ENCODE measurements around the gene ZC3HAV1.

Gene ZC3HAV1

GRCh38 chr7:139043823-139044812 lies 65.4 kb downstream of the ZC3HAV1 start:
- DNase-seq (ENCODE audit: insufficient read length, low spot score) (no peak), FAIRE-seq (no peak)
- TF ChIP-seq, protein P1, sequence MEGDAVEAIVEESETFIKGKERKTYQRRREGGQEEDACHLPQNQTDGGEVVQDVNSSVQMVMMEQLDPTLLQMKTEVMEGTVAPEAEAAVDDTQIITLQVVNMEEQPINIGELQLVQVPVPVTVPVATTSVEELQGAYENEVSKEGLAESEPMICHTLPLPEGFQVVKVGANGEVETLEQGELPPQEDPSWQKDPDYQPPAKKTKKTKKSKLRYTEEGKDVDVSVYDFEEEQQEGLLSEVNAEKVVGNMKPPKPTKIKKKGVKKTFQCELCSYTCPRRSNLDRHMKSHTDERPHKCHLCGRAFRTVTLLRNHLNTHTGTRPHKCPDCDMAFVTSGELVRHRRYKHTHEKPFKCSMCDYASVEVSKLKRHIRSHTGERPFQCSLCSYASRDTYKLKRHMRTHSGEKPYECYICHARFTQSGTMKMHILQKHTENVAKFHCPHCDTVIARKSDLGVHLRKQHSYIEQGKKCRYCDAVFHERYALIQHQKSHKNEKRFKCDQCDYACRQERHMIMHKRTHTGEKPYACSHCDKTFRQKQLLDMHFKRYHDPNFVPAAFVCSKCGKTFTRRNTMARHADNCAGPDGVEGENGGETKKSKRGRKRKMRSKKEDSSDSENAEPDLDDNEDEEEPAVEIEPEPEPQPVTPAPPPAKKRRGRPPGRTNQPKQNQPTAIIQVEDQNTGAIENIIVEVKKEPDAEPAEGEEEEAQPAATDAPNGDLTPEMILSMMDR (IDR thresholded peaks at IDR 0.05; ENCODE audit: insufficient read depth, missing control alignments), result no peak

DNA sequence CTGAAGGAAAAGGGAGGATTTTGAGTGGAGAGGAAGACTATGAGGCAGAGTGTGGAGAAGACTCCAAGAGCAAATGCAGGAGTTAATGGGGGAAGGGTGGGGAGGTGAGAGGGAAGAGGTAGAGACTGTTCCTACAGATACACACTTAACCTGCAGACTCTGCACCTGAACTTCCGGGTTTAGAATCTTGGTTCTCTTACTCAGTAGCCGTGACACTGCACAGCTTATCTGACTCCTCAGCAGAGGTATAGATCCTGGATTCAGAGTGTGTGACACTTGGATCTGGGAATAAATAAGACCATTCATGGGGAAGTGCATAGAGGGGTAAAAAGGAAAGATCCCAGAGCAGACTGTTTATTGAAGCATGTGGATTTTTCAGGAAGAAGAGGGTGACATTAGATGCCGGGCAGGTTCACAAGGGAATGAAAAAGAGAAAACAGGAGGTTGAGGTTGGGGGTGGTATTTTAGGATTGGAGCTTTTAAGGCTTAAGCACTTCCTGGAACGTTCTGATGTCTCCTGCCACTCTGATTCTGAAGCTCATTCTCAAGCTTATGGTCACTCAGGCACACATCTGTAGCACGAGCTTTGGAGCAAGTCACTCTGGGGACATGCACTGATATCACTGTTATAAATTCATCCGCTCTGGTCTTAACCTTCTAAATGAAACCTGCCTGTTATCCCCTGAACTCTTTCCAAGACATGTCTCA lies 68.0 kb downstream of the ZC3HAV1 start:
- DNase-seq (ENCODE audit: insufficient read length, low spot score), result no peak
- no peak for FAIRE-seq
- TF ChIP-seq, protein P1 (IDR thresholded peaks at IDR 0.05; ENCODE audit: insufficient read depth, missing control alignments), result no peak

DNA sequence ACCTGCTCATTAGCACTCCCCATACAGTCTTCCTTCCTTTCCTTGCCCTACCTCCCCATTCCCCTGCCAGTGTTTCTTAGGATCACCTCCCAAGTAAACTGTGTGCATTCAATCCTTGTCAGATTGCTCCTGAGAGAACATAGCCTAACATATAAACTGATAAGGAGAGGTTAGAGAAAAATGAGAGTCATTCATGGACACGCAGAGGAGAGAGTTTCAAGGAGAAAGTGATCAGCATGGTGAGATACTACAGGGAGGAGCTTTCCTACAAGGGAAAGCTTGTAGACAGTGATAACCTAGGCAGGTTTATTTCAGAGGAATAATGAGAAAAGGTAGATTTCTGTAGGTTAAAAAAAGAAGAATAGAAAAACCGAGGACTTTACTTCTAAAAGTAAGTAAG lies 70.8 kb downstream of the ZC3HAV1 start:
- no peak for DNase-seq (ENCODE audit: insufficient read length, low spot score)
- no peak for FAIRE-seq

GRCh38 chr7:139036901-139037300 lies 72.6 kb downstream of the ZC3HAV1 start:
- TF ChIP-seq, protein P1 (IDR thresholded peaks at IDR 0.05; ENCODE audit: insufficient read depth, missing control alignments), result no peak
- FAIRE-seq, result no peak
- no peak for DNase-seq (ENCODE audit: insufficient read length, low spot score)

More for the DNA sequence above, 70.8 kb downstream of the ZC3HAV1 start:
- TF ChIP-seq, protein P1 (IDR thresholded peaks at IDR 0.05; ENCODE audit: insufficient read depth, missing control alignments), result no peak

- FAIRE-seq (no peak), DNase-seq (ENCODE audit: insufficient read length, low spot score) (peak; percentile 76)
- TF ChIP-seq, protein P1 (IDR thresholded peaks at IDR 0.05; ENCODE audit: insufficient read depth, missing control alignments), result no peak
These were observed 73.8 kb downstream of the ZC3HAV1 start, which contains the start of gene ZC3HAV1L for GRCh38 chr7:139035586-139036353. TSS of gene ZC3HAV1L (minus strand) at chr7:139036042. CDS start at chr7:139036017, 25 bp downstream.

- TF ChIP-seq, protein P1 (IDR thresholded peaks at IDR 0.05; ENCODE audit: insufficient read depth, missing control alignments), result peak; percentile 23
- DNase-seq (ENCODE audit: insufficient read length, low spot score) (peak; percentile 41), FAIRE-seq (no peak)
These were observed 74.5 kb downstream of the ZC3HAV1 start for GRCh38 chr7:139034855-139035585.

Data from D721Med (cell line).